Measurements from ENCODE around the gene SKP2.

DNA sequence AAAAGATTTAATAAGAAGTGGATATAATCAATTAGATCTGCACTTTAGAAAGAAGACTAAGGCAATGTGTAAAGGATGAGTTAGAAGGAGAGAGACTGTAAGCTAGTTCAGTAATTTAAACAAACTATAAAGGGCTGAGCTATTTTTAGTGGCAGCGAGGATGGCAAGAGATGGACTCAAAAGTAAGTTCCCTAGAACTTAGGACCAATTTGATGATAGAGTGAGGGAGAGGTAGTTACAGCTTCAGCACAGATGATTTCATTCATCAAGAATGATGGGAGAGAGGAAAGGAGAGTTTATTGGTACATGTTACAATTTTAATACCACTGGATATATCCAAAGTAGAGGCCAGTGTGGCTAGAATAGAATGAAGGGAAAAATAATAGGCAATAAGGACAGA, 70.7 kb downstream of the SKP2 start:
- TF ChIP-seq, protein P1, sequence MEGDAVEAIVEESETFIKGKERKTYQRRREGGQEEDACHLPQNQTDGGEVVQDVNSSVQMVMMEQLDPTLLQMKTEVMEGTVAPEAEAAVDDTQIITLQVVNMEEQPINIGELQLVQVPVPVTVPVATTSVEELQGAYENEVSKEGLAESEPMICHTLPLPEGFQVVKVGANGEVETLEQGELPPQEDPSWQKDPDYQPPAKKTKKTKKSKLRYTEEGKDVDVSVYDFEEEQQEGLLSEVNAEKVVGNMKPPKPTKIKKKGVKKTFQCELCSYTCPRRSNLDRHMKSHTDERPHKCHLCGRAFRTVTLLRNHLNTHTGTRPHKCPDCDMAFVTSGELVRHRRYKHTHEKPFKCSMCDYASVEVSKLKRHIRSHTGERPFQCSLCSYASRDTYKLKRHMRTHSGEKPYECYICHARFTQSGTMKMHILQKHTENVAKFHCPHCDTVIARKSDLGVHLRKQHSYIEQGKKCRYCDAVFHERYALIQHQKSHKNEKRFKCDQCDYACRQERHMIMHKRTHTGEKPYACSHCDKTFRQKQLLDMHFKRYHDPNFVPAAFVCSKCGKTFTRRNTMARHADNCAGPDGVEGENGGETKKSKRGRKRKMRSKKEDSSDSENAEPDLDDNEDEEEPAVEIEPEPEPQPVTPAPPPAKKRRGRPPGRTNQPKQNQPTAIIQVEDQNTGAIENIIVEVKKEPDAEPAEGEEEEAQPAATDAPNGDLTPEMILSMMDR (IDR thresholded peaks at IDR 0.05): no peak
- TF ChIP-seq TP53 (CRISPR knock-in tag; IDR thresholded peaks at IDR 0.05): no peak
- TF ChIP-seq, protein P2, sequence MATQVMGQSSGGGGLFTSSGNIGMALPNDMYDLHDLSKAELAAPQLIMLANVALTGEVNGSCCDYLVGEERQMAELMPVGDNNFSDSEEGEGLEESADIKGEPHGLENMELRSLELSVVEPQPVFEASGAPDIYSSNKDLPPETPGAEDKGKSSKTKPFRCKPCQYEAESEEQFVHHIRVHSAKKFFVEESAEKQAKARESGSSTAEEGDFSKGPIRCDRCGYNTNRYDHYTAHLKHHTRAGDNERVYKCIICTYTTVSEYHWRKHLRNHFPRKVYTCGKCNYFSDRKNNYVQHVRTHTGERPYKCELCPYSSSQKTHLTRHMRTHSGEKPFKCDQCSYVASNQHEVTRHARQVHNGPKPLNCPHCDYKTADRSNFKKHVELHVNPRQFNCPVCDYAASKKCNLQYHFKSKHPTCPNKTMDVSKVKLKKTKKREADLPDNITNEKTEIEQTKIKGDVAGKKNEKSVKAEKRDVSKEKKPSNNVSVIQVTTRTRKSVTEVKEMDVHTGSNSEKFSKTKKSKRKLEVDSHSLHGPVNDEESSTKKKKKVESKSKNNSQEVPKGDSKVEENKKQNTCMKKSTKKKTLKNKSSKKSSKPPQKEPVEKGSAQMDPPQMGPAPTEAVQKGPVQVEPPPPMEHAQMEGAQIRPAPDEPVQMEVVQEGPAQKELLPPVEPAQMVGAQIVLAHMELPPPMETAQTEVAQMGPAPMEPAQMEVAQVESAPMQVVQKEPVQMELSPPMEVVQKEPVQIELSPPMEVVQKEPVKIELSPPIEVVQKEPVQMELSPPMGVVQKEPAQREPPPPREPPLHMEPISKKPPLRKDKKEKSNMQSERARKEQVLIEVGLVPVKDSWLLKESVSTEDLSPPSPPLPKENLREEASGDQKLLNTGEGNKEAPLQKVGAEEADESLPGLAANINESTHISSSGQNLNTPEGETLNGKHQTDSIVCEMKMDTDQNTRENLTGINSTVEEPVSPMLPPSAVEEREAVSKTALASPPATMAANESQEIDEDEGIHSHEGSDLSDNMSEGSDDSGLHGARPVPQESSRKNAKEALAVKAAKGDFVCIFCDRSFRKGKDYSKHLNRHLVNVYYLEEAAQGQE (IDR thresholded peaks at IDR 0.05): no peak

Measured in A549 (cell line).